HG03378 (cell line): ENCODE results near the gene NPHS1.
"Not testable (repeated sequence)": the region's sequence is repeated elsewhere in the genome, so short reads cannot be mapped to it uniquely, and the experiment has no call there.

ENCODE experiments used
- ATAC-seq: cut with Tn5 transposase; IDR thresholded peaks from one replicate; pipeline ENCODE4 v1.9.1; 2021; ENCODE audit warnings: mild to moderate bottlenecking, moderate library complexity; ENCODE audit not compliant: unreplicated experiment

NPHS1 gene

GRCh38 chr19:35874392-35874930 lies 22.2 kb upstream of the NPHS1 start:
- ATAC-seq, result no peak

GRCh38 chr19:35872180-35872579 lies 19.9 kb upstream of the NPHS1 start:
- no peak for ATAC-seq

GRCh38 chr19:35871611-35872010 lies 19.3 kb upstream of the NPHS1 start:
- ATAC-seq, result no peak

GRCh38 chr19:35870798-35871197 lies 18.5 kb upstream of the NPHS1 start:
- no peak for ATAC-seq

GRCh38 chr19:35870124-35870736 lies 17.9 kb upstream of the NPHS1 start:
- not testable (repeated sequence) for ATAC-seq

GRCh38 chr19:35869327-35870123 lies 17.2 kb upstream of the NPHS1 start:
- no peak for ATAC-seq

- ATAC-seq, result no peak
Observed at GRCh38 chr19:35868823-35869326, 16.6 kb upstream of the NPHS1 start.

- no peak for ATAC-seq
Observed at GRCh38 chr19:35868172-35868822, 16.0 kb upstream of the NPHS1 start, which contains the start of gene APLP1. APLP1 (plus strand) TSS chr19:35868574; CDS start chr19:35868637, 63 bp downstream.

- ATAC-seq, result no peak
Observed at GRCh38 chr19:35863018-35863417, 10.7 kb upstream of the NPHS1 start.

- no peak for ATAC-seq
Observed at GRCh38 chr19:35862528-35862927, 10.2 kb upstream of the NPHS1 start.

GRCh38 chr19:35861640-35862160 lies 9.4 kb upstream of the NPHS1 start:
- ATAC-seq, result no peak

- ATAC-seq, result no peak
Observed at GRCh38 chr19:35860818-35861639, 8.7 kb upstream of the NPHS1 start.

- no peak for ATAC-seq
Observed at GRCh38 chr19:35860436-35860817, 8.1 kb upstream of the NPHS1 start.

- no peak for ATAC-seq
Observed at GRCh38 chr19:35859414-35859813, 7.1 kb upstream of the NPHS1 start.

GRCh38 chr19:35858311-35858710 lies 6.0 kb upstream of the NPHS1 start:
- no peak for ATAC-seq

- no peak for ATAC-seq
Observed at GRCh38 chr19:35856546-35857149, 4.3 kb upstream of the NPHS1 start, which contains the start of gene KIRREL2. KIRREL2 (plus strand) TSS chr19:35856911; CDS start chr19:35857120, 209 bp downstream.

- ATAC-seq, result no peak
Observed at GRCh38 chr19:35853038-35853756, 893 bp upstream of the NPHS1 start.

GRCh38 chr19:35851213-35852028 lies 883 bp downstream of the NPHS1 start:
- ATAC-seq, result no peak
